Cortex of kidney (tissue), 1 donor: ENCODE results near the gene HARS1.
"Not testable (repeated sequence)": the region's sequence is repeated elsewhere in the genome, so short reads cannot be mapped to it uniquely, and the experiment has no call there.

Experiments used
- DNase-seq: peaks from one replicate; lab custom pipeline; 2025; lab: John Stamatoyannopoulos, UW

Gene HARS1

GRCh38 chr5:140677947-140678346, 13.2 kb downstream of the HARS1 start:
- no peak for DNase-seq

GRCh38 chr5:140674629-140675028, 16.5 kb downstream of the HARS1 start:
- DNase-seq: no peak

- no peak for DNase-seq
These were observed 17.0 kb downstream of the HARS1 start for GRCh38 chr5:140674211-140674610.

DNA sequence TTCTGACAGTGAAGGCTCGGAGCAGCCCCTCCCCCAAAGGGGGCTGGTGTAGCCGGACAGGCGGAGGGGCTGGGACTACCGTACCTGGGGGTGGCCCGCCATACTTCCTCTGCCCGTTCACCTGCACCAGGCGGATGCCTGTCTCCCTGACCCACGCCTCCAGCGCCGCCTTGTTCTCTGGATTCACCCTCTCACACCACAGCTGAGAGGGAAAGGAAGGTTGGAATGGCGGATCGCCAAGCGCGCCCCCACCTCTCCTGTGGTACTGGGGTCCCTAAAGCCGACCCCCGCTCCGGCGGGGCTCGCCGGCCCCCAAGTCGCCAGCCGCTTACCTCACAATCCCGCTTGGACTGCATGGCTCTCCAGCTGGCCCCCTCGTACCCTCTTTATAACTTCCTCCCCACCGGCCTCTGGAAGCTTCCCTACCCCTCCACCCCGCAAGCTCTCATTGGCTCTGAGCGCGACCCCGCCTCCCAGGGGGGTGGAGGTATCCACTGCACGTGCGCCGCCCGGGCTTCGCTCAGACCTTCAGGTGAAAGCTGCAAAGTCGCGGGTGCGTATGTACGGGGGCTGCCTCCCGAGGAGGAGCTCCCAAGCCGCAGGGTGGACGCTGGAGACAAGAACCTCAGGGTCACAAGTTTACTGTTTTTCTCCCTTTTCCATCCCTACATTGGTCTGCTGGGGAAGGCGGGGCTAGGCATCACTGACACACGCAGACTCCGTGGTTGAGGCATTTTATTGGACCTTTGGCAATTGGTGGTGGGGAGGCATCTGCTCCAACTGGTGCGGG, 17.8 kb downstream of the HARS1 start, which contains the start of gene DND1:
Gene DND1, minus strand, starts transcription at position 390 of the 790 bp plus-strand sequence. Its CDS starts 34 bp downstream, at position 356.
- DNase-seq: no peak

GRCh38 chr5:140672455-140673186, 18.5 kb downstream of the HARS1 start:
- DNase-seq: no peak

- DNase-seq: no peak
These were observed 19.6 kb downstream of the HARS1 start for GRCh38 chr5:140671472-140672125.

- DNase-seq: not testable (repeated sequence)
These were observed 20.1 kb downstream of the HARS1 start for GRCh38 chr5:140671035-140671434.

DNA sequence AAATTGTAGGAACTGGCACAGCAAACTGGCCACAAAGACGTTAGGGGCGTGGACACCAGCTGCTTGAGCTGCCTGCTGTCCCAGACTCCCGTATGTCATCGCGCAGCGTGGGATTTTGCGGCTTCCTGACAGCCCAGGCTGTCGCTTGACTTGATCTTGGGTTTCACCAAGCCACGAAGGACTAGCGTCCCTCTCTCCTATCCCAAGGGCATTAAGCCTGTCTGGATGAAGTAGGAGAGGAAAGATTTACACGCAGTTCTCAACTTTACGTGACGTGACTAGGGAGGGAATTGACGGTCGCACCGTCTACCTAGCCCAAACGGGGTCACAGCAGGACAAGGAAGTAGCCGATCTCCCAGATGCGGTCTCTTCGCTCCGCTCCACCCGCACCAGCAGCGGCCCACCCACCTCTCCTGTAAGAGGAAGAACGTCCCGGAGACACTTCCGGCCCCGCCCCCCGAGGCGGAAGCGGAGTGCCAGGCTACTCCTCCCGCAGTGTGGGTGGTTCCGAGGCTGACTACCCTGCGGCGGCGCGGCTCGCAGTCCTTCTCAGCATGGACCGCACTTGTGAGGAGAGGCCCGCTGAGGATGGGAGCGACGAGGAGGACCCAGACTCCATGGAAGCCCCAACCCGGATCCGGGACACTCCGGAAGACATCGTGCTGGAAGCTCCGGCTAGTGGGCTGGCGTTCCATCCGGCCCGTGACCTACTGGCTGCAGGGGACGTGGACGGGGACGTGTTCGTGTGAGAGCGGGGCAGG, 26.6 kb downstream of the HARS1 start, which contains the start of gene WDR55:
Gene WDR55, plus strand, starts transcription at position 546 of the 761 bp plus-strand sequence. Its CDS starts 9 bp downstream, at position 555.
- peak; percentile 67 for DNase-seq

- DNase-seq: no peak
These were observed 27.2 kb downstream of the HARS1 start for GRCh38 chr5:140664030-140664358.

GRCh38 chr5:140660371-140660770, 30.8 kb downstream of the HARS1 start:
- DNase-seq: not testable (repeated sequence)

DNA sequence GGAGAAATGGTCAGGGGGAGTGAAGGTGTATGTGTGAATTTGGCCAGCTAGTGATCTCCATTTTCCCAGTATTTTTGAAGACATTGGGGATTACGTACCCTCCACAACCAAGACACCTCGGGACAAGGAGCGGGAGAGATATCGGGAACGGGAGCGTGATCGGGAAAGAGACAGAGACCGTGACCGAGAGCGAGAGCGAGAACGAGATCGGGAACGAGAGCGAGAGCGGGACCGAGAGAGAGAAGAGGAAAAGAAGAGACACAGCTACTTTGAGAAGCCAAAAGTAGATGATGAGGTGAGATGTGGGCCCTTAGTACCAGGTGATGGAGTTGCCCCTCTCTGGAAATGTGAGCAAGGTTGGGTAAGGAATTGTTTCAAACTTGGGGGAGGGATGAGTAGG, 32.3 kb downstream of the HARS1 start:
- DNase-seq: no peak

- no peak for DNase-seq
These were observed 44.1 kb downstream of the HARS1 start for GRCh38 chr5:140647042-140647419.

- no peak for DNase-seq
These were observed 48.5 kb downstream of the HARS1 start for GRCh38 chr5:140642718-140643117.

- DNase-seq: no peak
These were observed 49.5 kb downstream of the HARS1 start for GRCh38 chr5:140641716-140642115.

GRCh38 chr5:140639148-140639981, 51.8 kb downstream of the HARS1 start, which contains the start of gene TMCO6:
TMCO6 (plus strand) TSS chr5:140639451; CDS start chr5:140639528, 77 bp downstream.
- DNase-seq: peak; percentile 45

DNA sequence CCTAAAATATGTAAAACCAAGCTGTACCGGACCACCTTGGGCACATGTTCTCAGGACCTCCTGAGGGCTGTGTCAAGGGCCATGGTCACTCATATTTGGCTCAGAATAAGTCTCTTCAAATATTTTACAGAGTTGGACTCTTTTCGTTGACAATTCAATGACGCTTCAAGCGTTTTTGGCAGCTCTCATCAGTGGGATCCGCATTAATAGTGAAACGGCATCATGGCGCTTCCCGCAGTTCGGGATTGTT, 52.3 kb downstream of the HARS1 start:
- DNase-seq: not testable (repeated sequence)

DNA sequence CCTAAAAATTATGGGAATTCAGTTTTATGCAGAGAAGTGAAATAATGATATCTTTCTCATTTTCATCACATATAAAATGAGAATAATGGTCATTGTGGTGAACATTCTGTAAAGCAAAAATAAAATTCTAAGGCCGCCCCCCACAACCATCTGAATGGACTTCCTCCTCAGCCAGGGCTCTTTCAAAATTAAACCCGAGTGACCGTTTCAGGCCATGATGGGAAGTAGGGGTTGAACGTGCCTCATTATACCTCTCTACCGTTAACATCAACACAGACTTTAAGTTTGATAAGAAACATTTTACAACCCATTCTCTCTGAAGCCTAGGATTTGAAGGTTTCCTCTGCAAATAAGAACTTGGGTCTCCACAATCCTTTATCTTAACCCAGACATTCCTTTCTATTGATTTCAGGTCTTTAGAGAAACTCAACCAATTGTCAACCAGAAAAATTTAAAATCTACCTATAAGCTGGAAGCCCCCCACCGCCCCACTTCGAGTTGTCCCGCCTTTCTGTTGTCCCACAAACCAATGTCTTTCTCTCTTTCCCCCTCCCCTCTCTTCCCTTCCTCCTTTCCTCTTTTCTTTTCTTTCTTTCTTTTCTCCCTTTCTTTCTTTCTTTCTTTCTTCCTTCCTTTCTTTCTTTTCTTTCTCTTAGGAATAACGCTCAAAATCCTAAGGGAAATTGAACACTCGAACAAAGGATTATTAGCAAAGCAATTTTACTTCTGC, 53.6 kb downstream of the HARS1 start:
- no peak for DNase-seq

DNA sequence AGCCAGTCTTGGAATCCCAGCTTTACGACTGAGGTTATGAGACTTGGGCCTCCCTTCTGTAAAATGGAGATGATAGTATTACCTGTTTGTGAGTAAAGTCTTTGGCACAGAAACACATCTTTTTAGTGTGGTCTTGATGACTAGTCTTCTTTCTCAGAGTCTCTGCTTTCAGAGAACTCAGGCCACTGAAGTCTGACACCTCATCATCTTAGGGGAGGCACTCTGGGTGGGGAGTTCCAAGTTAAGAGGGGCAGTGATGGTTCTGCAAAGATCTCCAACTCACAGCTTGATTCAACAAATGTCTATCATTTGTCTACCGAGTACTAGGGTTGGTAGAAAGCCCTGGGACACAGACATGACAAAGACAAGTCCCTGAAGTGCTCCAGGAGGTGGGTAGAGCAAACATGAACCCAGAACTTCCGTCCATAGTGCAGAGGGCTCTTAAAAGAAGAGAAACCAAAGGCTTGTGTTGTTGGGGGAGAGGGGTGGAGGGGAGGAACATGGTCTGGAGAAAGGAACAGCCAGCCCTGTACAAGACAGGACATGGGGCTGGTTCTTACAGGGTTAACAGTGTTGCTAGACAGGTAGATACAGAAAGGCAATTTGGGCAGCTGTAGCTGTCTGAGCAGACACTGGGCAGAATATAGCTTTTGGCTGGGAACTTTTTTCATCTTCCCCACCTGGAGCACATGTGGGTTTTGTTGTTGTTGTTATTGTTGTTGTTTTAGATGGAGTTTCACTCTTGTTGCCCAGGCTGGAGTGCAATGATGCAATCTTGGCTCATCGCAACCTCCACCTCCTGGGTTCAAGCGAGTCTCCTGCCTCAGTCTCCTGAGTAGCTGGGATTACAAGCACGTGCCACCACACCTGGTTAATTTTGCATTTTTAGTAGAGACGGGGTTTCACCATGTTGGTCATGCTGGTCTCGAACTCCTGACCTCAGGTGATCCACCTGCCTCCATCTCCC, 55.6 kb downstream of the HARS1 start:
- no peak for DNase-seq

DNA sequence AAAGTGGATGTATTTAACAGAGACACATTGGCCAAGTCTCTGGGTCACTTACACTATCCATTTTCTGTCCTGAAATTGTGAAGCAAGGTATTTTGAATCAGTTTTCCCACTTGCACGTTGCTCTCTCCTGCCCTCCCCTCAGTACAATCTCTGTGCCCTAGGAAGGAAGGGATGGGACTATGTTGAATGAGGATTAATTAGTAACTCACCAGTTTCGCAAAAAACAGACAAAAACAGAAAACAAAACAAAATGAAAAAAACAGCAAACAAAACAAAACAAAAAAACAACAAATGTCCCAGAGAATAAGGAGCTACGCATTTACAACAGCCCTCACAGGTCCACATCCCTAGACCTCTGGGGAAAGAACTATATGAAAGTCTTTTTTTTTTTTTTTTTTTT, 57.1 kb downstream of the HARS1 start:
- no peak for DNase-seq
